Transverse colon (tissue), 4 donors: ENCODE measurements around the gene EEFSEC. TPM values are rescaled to one million over a fixed set of nuclear protein-coding genes. Genes with fewer than 3 reads are reported as not detected.

Source experiments
- DNase-seq: peaks from one replicate; pipeline ENCODE4 v3.0.0-alpha.2; 2019
- H3K27ac ChIP-seq, 4 donors: fragments of 200-600 bp; sonication (generic); 2 replicates each; pipeline ENCODE4 v1.5.1; 2016 to 2018; ENCODE audit warnings: inconsistent platforms in 4 of 4
- H3K27me3 ChIP-seq: fragments of 200-600 bp; sonication (generic); 2 replicates; pipeline ENCODE4 v1.5.1; 2017; ENCODE audit warnings: inconsistent platforms
- H3K36me3 ChIP-seq, 4 donors: fragments of 200-600 bp; sonication (generic); 2 replicates each; pipeline ENCODE4 v1.5.1; 2017 to 2019; ENCODE audit warnings: inconsistent platforms in 4 of 4
- H3K4me1 ChIP-seq, 4 donors: fragments of 200-600 bp; sonication (generic); 2 replicates each; pipeline ENCODE4 v1.5.1; 2017 to 2020; ENCODE audit warnings: inconsistent platforms in 4 of 4
- H3K4me3 ChIP-seq, 4 donors: fragments of 200-600 bp; sonication (generic); 1 replicate in 1 of 4; 2 replicates in 3 of 4; pipeline versions ENCODE4 v1.5.1 to v1.6.1; 2017 to 2019; ENCODE audit warnings: inconsistent platforms in 4 of 4
- H3K9me3 ChIP-seq, 2 donors: fragments of 200-600 bp; sonication (generic); 2 replicates each; pipeline ENCODE4 v1.5.1; 2017 to 2019; ENCODE audit warnings: inconsistent platforms in 2 of 2
- CTCF ChIP-seq, 5 experiments: fragments of 200-600 bp in 3 of 5; fragments of 450-650 bp in 2 of 5; sonication (generic) in 3 of 5; IDR thresholded peaks; 1 replicate in 2 of 5; 2 replicates in 3 of 5; pipeline ENCODE4 v1.5.1; 2016 to 2017; ENCODE audit warnings: antibody characterized with exemption in 5 of 5, inconsistent platforms in 3 of 5, mild to moderate bottlenecking in 2 of 5, moderate library complexity in 1 of 5
- EP300 ChIP-seq: sonication (generic); formaldehyde crosslinking; IDR thresholded peaks from one replicate; pipeline ENCODE4 v1.6.1; 2017; ENCODE audit warnings: antibody characterized with exemption, low read depth
- POLR2A ChIP-seq: fragments of 450-650 bp; IDR thresholded peaks from one replicate; pipeline ENCODE4 v1.6.1; 2016; ENCODE audit warnings: antibody characterized with exemption, mild to moderate bottlenecking, moderate library complexity
- POLR2AphosphoS5 ChIP-seq, 3 donors: sonication (generic); formaldehyde crosslinking; IDR thresholded peaks; one replicate each; pipeline ENCODE4 v1.6.1; 2016; ENCODE audit warnings: antibody characterized with exemption in 3 of 3
- WGBS, 2 donors: methylation state at CpG; one replicate each; pipeline ENCODE4 v1.1.5; 2018; ENCODE audit warnings: low coverage in 1 of 2; 5-methylcytosine and 5-hydroxymethylcytosine counted together
- in situ Hi-C, 4 donors: fragments of 200-750 bp; cut with MboI; loops; one replicate each; pipeline versions ENCODE4 v1.15.0 to v1.15.1; 2017; ENCODE audit warnings: low sequenced_read_pairs in 3 of 4, low pct_ligation_motif_present in 1 of 4, low pct_unique_long_range_greater_than_20kb in 1 of 4
- intact Hi-C: fragments of 100-400 bp; cut with DNase I; formaldehyde crosslinking; loops from one replicate; pipeline ENCODE4 v1.15.1; 2023; ENCODE audit warnings: low total_unique reads
- total RNA-seq, 4 donors: library from RNA; depleted of rRNA; stranded (reverse); fragments of >200 nt; gene quantifications; one replicate each; pipeline ENCODE4 v1.1.0, GENCODE V29; 2016

Gene EEFSEC
- total RNA-seq, 4 donors from 2014 or later = 10.3 to 16.8 (median 14.2) TPM

- DNase-seq = peak; percentile 25
- in situ Hi-C loops = no loop called here
- no peaks in the 10 kb centered on the region for H3K36me3 ChIP-seq
- peaks cover 0 to 23% (median 5%) of the 10 kb centered on the region in 4 donors for H3K4me1 ChIP-seq
- H3K27me3 ChIP-seq = no peaks in the 10 kb centered on the region
- H3K27ac ChIP-seq = peak overlapping the region in 3 of 4 donors; percentile 12 to 20 (median 13)
- no peaks in the 10 kb centered on the region for H3K9me3 ChIP-seq
- TF ChIP-seq CTCF (IDR thresholded peaks at IDR 0.05) (no peak), EP300 (no peak), POLR2AphosphoS5 (IDR thresholded peaks at IDR 0.05) (no peak), POLR2A (no peak)
- H3K4me3 ChIP-seq = no peak overlapping the region
- intact Hi-C loops = no loop called here
- 60% methylated on average over 17 of the region's 17 CpGs; no CpG with 5 or more reads in 1 of the 2 donors for WGBS, 2 donors
Measured at GRCh38 chr3:128278761-128279600, 125.7 kb downstream of the EEFSEC start.

GRCh38 chr3:128279601-128279880 lies 126.3 kb downstream of the EEFSEC start:
- 86 to 100% methylated on average over 1 to 3 of the region's 3 CpGs for WGBS, 2 donors
- DNase-seq = no peak
- TF ChIP-seq POLR2AphosphoS5 (IDR thresholded peaks at IDR 0.05) (no peak), CTCF (IDR thresholded peaks at IDR 0.05) (no peak), EP300 (no peak), POLR2A (no peak)
- in situ Hi-C loops = no loop called here
- peaks cover 0 to 23% (median 5%) of the 10 kb centered on the region in 4 donors for H3K4me1 ChIP-seq
- no peak overlapping the region for H3K4me3 ChIP-seq
- no peaks in the 10 kb centered on the region for H3K36me3 ChIP-seq
- no peaks in the 10 kb centered on the region for H3K27me3 ChIP-seq
- H3K9me3 ChIP-seq = no peaks in the 10 kb centered on the region
- intact Hi-C loops = no loop called here
- peak overlapping the region in 1 of 4 donors; percentile 20 for H3K27ac ChIP-seq

GRCh38 chr3:128280481-128281052 lies 127.3 kb downstream of the EEFSEC start:
- TF ChIP-seq POLR2A (no peak), POLR2AphosphoS5 (IDR thresholded peaks at IDR 0.05) (no peak), CTCF (IDR thresholded peaks at IDR 0.05) (no peak), EP300 (no peak)

GRCh38 chr3:128281056-128281455 lies 127.8 kb downstream of the EEFSEC start:
- 44% methylated on average over 2 of the region's 2 CpGs; no CpG with 5 or more reads in 1 of the 2 donors for WGBS, 2 donors
- H3K4me3 ChIP-seq = no peak overlapping the region
- no peaks in the 10 kb centered on the region for H3K9me3 ChIP-seq
- DNase-seq = no peak
- H3K27ac ChIP-seq = peak overlapping the region in 1 of 4 donors; percentile 25
- in situ Hi-C loops = no loop called here
- H3K36me3 ChIP-seq = no peaks in the 10 kb centered on the region
- H3K4me1 ChIP-seq = peaks cover 0 to 23% (median 5%) of the 10 kb centered on the region in 4 donors
- TF ChIP-seq CTCF (IDR thresholded peaks at IDR 0.05) (no peak), POLR2A (no peak), POLR2AphosphoS5 (IDR thresholded peaks at IDR 0.05) (no peak), EP300 (no peak)
- intact Hi-C loops = no loop called here
- no peaks in the 10 kb centered on the region for H3K27me3 ChIP-seq

More at GRCh38 chr3:128280481-128281052, 127.3 kb downstream of the EEFSEC start:
- 74 to 85% methylated on average over 5 to 8 of the region's 8 CpGs for WGBS, 2 donors
- Histone ChIP-seq H3K27ac (no peak overlapping the region), H3K4me1 (peaks cover 0 to 23% (median 5%) of the 10 kb centered on the region in 4 donors), H3K27me3 (no peaks in the 10 kb centered on the region), H3K36me3 (no peaks in the 10 kb centered on the region), H3K9me3 (no peaks in the 10 kb centered on the region), H3K4me3 (no peak overlapping the region)
- intact Hi-C loops (no loop called here), in situ Hi-C loops (no loop called here)
- no peak for DNase-seq
